Trophoblast cell (in vitro differentiated cells and primary cell): Measurements from ENCODE around the gene SLIT3.

Experiments used
- DNase-seq, 2 donors: peaks; one replicate each; pipeline ENCODE4 v3.0.0-alpha.2; 2016
- H2AFZ ChIP-seq: 2 replicates; pipeline ENCODE4 v1.6.1; 2013; ENCODE audit warnings: low read length, moderate library complexity, mild to moderate bottlenecking; ENCODE audit not compliant: insufficient read depth, poor library complexity
- H2AK5ac ChIP-seq: 2 replicates; pipeline ENCODE4 v1.6.1; 2013; ENCODE audit warnings: mild to moderate bottlenecking, low read length
- H2BK120ac ChIP-seq: 2 replicates; pipeline ENCODE4 v1.6.1; 2013; ENCODE audit warnings: low read length, mild to moderate bottlenecking, moderate library complexity; ENCODE audit not compliant: insufficient read depth, poor library complexity
- H2BK12ac ChIP-seq: 2 replicates; pipeline ENCODE4 v1.6.1; 2013; ENCODE audit warnings: mild to moderate bottlenecking, low read length, moderate library complexity
- H2BK5ac ChIP-seq: 2 replicates; pipeline ENCODE4 v1.6.1; 2013; ENCODE audit warnings: low read length, low read depth, moderate library complexity, mild to moderate bottlenecking; ENCODE audit not compliant: poor library complexity
- H3K14ac ChIP-seq: 2 replicates; pipeline ENCODE4 v1.6.1; 2013; ENCODE audit warnings: mild to moderate bottlenecking, low read length
- H3K18ac ChIP-seq: 2 replicates; pipeline ENCODE4 v1.6.1; 2013; ENCODE audit warnings: mild to moderate bottlenecking, low read length
- H3K23ac ChIP-seq: 2 replicates; pipeline ENCODE4 v1.6.1; 2013; ENCODE audit warnings: low read length
- H3K27ac ChIP-seq: 2 replicates; pipeline ENCODE4 v1.5.1; 2013; ENCODE audit warnings: low read depth, mild to moderate bottlenecking, inconsistent platforms, low read length, moderate library complexity
- H3K27me3 ChIP-seq: 2 replicates; pipeline ENCODE4 v1.6.1; 2013; ENCODE audit warnings: inconsistent platforms, mild to moderate bottlenecking, low read length, moderate library complexity; ENCODE audit not compliant: insufficient read depth
- H3K36me3 ChIP-seq, 2 experiments: 1 replicate in 1 of 2; 2 replicates in 1 of 2; pipeline ENCODE4 v1.6.1; 2013; ENCODE audit warnings: low read length in 2 of 2, mild to moderate bottlenecking in 2 of 2, moderate library complexity in 1 of 2; ENCODE audit not compliant: insufficient read depth in 2 of 2, control insufficient read depth in 1 of 2
- H3K4ac ChIP-seq: 2 replicates; pipeline ENCODE4 v1.6.1; 2013; ENCODE audit warnings: low read depth, mild to moderate bottlenecking, low read length, moderate library complexity
- H3K4me1 ChIP-seq, 2 experiments: 1 replicate in 1 of 2; 2 replicates in 1 of 2; pipeline ENCODE4 v1.6.1; 2013; ENCODE audit warnings: low read length in 2 of 2, mild to moderate bottlenecking in 2 of 2, moderate library complexity in 1 of 2; ENCODE audit not compliant: insufficient read depth in 2 of 2, control insufficient read depth in 1 of 2
- H3K4me2 ChIP-seq: 2 replicates; pipeline ENCODE4 v1.6.1; 2013; ENCODE audit warnings: inconsistent platforms, mild to moderate bottlenecking, low read length, moderate library complexity
- H3K4me3 ChIP-seq: 2 replicates; pipeline ENCODE4 v1.5.1; 2013; ENCODE audit warnings: mild to moderate bottlenecking, low read depth, low read length, inconsistent platforms
- H3K79me1 ChIP-seq: one replicate; pipeline ENCODE4 v1.6.1; 2013; ENCODE audit warnings: low read length
- H3K79me2 ChIP-seq: 2 replicates; pipeline ENCODE4 v1.6.1; 2013; ENCODE audit warnings: low read length, mild to moderate bottlenecking; ENCODE audit not compliant: control insufficient read depth, insufficient read depth, poor library complexity
- H3K9ac ChIP-seq: 2 replicates; pipeline ENCODE4 v1.6.1; 2013; ENCODE audit warnings: mild to moderate bottlenecking, low read length
- H3K9me3 ChIP-seq: 2 replicates; pipeline ENCODE4 v1.6.1; 2013; ENCODE audit warnings: low read depth, mild to moderate bottlenecking, control low read depth, inconsistent platforms, low read length; ENCODE audit not compliant: insufficient read depth
- H4K12ac ChIP-seq: 2 replicates; pipeline ENCODE4 v1.6.1; 2013; ENCODE audit warnings: low read depth, mild to moderate bottlenecking, low read length, moderate library complexity
- H4K8ac ChIP-seq: 2 replicates; pipeline ENCODE4 v1.6.1; 2013; ENCODE audit warnings: low read depth, mild to moderate bottlenecking, low read length, moderate library complexity
- H4K91ac ChIP-seq: one replicate; pipeline ENCODE4 v1.6.1; 2013; ENCODE audit warnings: low read depth, mild to moderate bottlenecking, low read length, moderate library complexity
- WGBS: extraction: QIAGEN DNeasy Blood & Tissue Kit; methylation state at CpG from one replicate; pipeline ENCODE4 v1.1.7; 2013; ENCODE audit warnings: missing lambda C conversion rate; ENCODE audit not compliant: insufficient read length, insufficient coverage; ENCODE audit errors: extremely low coverage; 5-methylcytosine and 5-hydroxymethylcytosine counted together

The SLIT3 gene

DNA sequence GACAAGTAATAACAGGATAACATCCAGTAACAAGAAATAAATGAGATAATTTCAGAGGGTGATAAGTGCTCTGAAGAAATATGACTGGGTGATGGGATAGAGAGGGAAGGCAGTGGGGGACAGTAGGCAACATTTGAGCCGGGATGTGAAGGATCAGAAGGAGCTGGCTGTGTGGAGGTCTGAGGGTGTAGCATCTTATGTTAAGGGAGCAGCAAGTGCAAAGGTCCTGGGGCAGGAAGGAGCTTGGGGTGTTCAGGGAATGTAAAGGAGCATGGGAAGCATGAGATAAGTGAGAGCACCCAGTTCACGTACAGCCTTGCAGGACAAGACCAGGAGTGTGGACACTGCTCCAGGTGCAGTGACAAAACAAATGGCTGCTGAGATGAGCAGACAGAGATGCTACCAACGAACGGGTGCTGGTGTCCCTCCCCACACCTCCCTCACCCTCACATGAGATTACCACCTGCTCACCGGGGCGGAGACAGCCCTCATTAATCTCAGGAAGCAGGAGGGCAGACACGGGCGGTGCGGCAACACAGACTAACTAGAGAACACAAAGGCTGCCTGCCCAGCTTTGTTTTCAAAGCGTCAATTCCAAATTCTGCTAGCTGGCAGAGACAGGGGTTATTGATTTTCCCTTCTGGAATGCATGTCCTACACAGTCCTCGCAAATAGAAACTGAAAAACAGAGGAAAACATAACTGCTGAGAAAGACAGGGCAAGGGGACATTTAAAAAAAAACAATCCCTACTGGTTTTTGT lies 423.6 kb downstream of the SLIT3 start:
- Histone ChIP-seq H3K4ac (no peak overlapping the region), H3K4me2 (no peak overlapping the region), H4K8ac (no peak overlapping the region), H3K9me3 (peaks cover 2% of the 10 kb centered on the region), H2BK120ac (no peak overlapping the region), H3K79me2 (no peaks in the 10 kb centered on the region), H3K4me3 (no peak overlapping the region), H3K27ac (no peak overlapping the region), H2AFZ (no peak overlapping the region), H2BK12ac (no peak overlapping the region), H3K36me3 (peaks cover 0 to 4% of the 10 kb centered on the region in 2 experiments), H3K14ac (no peak overlapping the region), H3K18ac (no peak overlapping the region), H3K79me1 (no peaks in the 10 kb centered on the region), H4K91ac (no peak overlapping the region), H2BK5ac (no peak overlapping the region), H2AK5ac (no peak overlapping the region), H3K23ac (no peak overlapping the region), H3K9ac (no peak overlapping the region), H3K4me1 (peaks cover 3 to 12% of the 10 kb centered on the region in 2 experiments), H4K12ac (no peak overlapping the region), H3K27me3 (no peaks in the 10 kb centered on the region)
- WGBS = no CpG with 5 or more reads among the region's 11 CpGs
- DNase-seq = no peak

- Histone ChIP-seq H2BK5ac (no peak overlapping the region), H4K91ac (no peak overlapping the region), H3K23ac (no peak overlapping the region), H2AFZ (no peak overlapping the region), H2BK12ac (no peak overlapping the region), H3K4me2 (no peak overlapping the region), H3K18ac (no peak overlapping the region), H3K9me3 (peaks cover 2% of the 10 kb centered on the region), H3K27ac (no peak overlapping the region), H3K4me1 (peaks cover 0 to 10% of the 10 kb centered on the region in 2 experiments), H2BK120ac (no peak overlapping the region), H3K4ac (no peak overlapping the region), H3K36me3 (peaks cover 0 to 4% of the 10 kb centered on the region in 2 experiments), H4K12ac (no peak overlapping the region), H3K27me3 (no peaks in the 10 kb centered on the region), H3K14ac (no peak overlapping the region), H3K79me1 (no peaks in the 10 kb centered on the region), H4K8ac (no peak overlapping the region), H3K79me2 (no peaks in the 10 kb centered on the region), H2AK5ac (no peak overlapping the region), H3K4me3 (no peak overlapping the region), H3K9ac (no peak overlapping the region)
- no CpG with 5 or more reads among the region's 3 CpGs for WGBS
- no peak for DNase-seq
Measured at GRCh38 chr5:168876419-168876818, 424.5 kb downstream of the SLIT3 start.

GRCh38 chr5:168875832-168876231 lies 425.1 kb downstream of the SLIT3 start:
- Histone ChIP-seq H3K4me1 (peaks cover 0 to 10% of the 10 kb centered on the region in 2 experiments), H4K8ac (no peak overlapping the region), H2BK5ac (no peak overlapping the region), H3K79me2 (no peaks in the 10 kb centered on the region), H2BK120ac (no peak overlapping the region), H3K9ac (no peak overlapping the region), H3K27ac (no peak overlapping the region), H4K91ac (no peak overlapping the region), H3K4me2 (peak overlapping the region; percentile 0), H3K4me3 (no peak overlapping the region), H3K14ac (no peak overlapping the region), H3K36me3 (peaks cover 0 to 4% of the 10 kb centered on the region in 2 experiments), H2BK12ac (no peak overlapping the region), H2AK5ac (no peak overlapping the region), H3K9me3 (peaks cover 2% of the 10 kb centered on the region), H3K23ac (no peak overlapping the region), H3K79me1 (no peaks in the 10 kb centered on the region), H3K18ac (no peak overlapping the region), H3K27me3 (no peaks in the 10 kb centered on the region), H3K4ac (no peak overlapping the region), H4K12ac (no peak overlapping the region), H2AFZ (no peak overlapping the region)
- DNase-seq = no peak
- WGBS = no CpG with 5 or more reads among the region's 5 CpGs

- Histone ChIP-seq H2BK5ac (peak overlapping the region; percentile 16), H4K12ac (no peak overlapping the region), H3K23ac (no peak overlapping the region), H3K4me3 (no peak overlapping the region), H4K8ac (no peak overlapping the region), H3K9me3 (peaks cover 2% of the 10 kb centered on the region), H3K27me3 (no peaks in the 10 kb centered on the region), H3K36me3 (peaks cover 0 to 4% of the 10 kb centered on the region in 2 experiments), H2BK120ac (no peak overlapping the region), H3K14ac (no peak overlapping the region), H3K4me1 (peaks cover 0 to 13% of the 10 kb centered on the region in 2 experiments), H3K27ac (no peak overlapping the region), H3K18ac (no peak overlapping the region), H4K91ac (no peak overlapping the region), H2BK12ac (no peak overlapping the region), H2AFZ (no peak overlapping the region), H3K9ac (no peak overlapping the region), H3K4me2 (no peak overlapping the region), H2AK5ac (no peak overlapping the region), H3K79me1 (no peaks in the 10 kb centered on the region), H3K4ac (no peak overlapping the region), H3K79me2 (no peaks in the 10 kb centered on the region)
- 100% methylated on average over 1 of the region's 6 CpGs for WGBS
- peak; percentile 55 to 90 for DNase-seq
Measured at GRCh38 chr5:168874713-168875380, 426.1 kb downstream of the SLIT3 start.
